ENCODE results near the gene LPP.

DNA sequence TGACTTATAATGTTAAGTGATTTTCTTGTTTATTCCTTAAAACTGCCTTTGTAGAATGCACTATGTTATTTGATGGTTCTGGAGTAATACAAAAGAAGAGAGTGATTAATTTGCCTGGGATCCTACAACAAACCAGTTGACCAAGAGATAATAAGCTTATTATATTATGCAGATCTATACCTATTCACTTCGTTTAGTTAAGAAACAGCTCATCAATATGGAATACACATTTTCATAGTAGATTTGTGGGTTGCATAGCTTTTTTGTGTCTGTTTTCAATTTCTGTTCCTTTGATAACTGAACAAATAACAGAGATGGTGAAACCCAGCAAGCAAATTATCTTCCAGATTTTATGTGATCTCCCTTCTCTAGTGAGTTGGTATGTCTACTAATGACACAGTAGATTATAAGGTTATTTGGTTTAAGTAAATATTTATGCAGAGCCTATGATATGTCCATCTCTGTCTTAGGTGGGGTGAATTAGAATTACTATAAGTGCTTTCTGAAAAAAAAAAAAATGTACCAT is 574.5 kb downstream of the LPP start:
- TF ChIP-seq, protein P1, sequence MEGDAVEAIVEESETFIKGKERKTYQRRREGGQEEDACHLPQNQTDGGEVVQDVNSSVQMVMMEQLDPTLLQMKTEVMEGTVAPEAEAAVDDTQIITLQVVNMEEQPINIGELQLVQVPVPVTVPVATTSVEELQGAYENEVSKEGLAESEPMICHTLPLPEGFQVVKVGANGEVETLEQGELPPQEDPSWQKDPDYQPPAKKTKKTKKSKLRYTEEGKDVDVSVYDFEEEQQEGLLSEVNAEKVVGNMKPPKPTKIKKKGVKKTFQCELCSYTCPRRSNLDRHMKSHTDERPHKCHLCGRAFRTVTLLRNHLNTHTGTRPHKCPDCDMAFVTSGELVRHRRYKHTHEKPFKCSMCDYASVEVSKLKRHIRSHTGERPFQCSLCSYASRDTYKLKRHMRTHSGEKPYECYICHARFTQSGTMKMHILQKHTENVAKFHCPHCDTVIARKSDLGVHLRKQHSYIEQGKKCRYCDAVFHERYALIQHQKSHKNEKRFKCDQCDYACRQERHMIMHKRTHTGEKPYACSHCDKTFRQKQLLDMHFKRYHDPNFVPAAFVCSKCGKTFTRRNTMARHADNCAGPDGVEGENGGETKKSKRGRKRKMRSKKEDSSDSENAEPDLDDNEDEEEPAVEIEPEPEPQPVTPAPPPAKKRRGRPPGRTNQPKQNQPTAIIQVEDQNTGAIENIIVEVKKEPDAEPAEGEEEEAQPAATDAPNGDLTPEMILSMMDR (IDR thresholded peaks at IDR 0.05): no peak
- TF ChIP-seq ZFX (IDR thresholded peaks at IDR 0.05; ENCODE audit: borderline replicate concordance): no peak

Measured in 22Rv1 (cell line).